GM12892 (cell line): ENCODE measurements around the gene ENOX1.

Experiments
- DNase-seq: peaks from one replicate; pipeline ENCODE4 v3.0.0; 2011; ENCODE audit not compliant: insufficient read length
- FAIRE-seq: peaks from 2 replicates; lab custom pipeline; 2011; peaks lifted over from hg19 to GRCh38; lab: Jason Lieb, UNC
- POLR2A ChIP-seq: IDR thresholded peaks from 2 replicates; pipeline ENCODE4 v1.6.1; 2011; ENCODE audit warnings: low read depth, low read length, control low read depth
- POLR2AphosphoS5 ChIP-seq: IDR thresholded peaks from 2 replicates; pipeline ENCODE4 v1.6.1; 2011; ENCODE audit warnings: low read depth, low read length, control low read depth
- TAF1 ChIP-seq: IDR thresholded peaks from 2 replicates; pipeline ENCODE4 v1.6.1; 2011; ENCODE audit warnings: low read depth, mild to moderate bottlenecking, control low read depth, low read length, borderline replicate concordance

The ENOX1 gene

DNA sequence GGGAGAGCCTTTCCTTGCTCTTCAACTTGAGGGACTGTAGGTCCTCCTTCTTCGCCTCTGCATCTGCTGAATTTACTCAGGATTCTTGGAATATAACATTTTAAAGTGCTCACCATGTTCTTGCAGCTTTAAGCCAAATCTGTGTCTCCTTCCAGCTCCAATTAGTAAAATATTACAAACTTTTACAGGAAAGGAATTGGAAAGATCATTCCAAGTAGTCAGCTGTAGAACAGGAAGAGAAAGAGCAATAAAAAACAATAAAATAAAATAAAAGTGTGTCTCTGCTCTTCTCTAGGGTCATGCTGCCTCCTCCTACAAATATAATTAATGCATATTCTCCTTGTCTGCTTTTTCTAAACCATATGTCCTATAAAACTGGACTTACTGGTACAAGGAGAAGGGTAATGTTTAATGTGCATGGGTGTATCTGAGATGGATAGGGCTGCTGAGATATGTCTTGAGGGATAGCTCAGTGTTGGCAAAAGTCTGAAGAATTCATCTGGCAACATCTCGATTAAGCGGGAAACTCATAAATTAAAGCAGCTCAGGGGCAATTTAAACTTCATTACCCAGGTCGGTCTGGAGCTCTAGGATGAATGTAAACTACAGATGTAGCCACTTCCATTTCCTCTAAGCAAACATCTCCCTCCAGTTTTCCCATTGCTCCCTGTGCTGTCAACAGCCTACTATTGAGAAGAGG is 25.0 kb downstream of the ENOX1 start:
- DNase-seq: no peak
- TF ChIP-seq POLR2AphosphoS5: no peak
- TF ChIP-seq TAF1: no peak
- no peak for TF ChIP-seq POLR2A
- no peak for FAIRE-seq

DNA sequence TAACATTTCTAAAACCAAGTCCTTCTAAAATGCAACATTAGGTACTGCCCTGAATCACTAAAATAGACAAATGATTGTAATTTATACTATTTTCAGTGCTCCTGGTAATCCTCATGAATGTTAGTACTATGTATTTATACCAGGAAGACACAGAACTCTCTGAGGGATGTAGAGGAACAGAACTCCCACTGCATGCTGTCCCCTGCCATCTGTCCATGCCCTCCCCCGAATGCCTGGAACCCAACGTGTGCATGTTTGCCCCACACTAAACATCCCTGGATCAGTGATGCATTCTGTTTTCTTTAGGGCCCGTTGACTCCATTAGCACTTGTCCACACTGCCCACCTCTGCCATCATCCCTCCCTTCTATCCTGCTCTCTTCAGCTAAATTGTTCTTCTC is 26.5 kb downstream of the ENOX1 start:
- FAIRE-seq (no peak), DNase-seq (no peak)
- TF ChIP-seq POLR2A (no peak), POLR2AphosphoS5 (no peak), TAF1 (no peak)

DNA sequence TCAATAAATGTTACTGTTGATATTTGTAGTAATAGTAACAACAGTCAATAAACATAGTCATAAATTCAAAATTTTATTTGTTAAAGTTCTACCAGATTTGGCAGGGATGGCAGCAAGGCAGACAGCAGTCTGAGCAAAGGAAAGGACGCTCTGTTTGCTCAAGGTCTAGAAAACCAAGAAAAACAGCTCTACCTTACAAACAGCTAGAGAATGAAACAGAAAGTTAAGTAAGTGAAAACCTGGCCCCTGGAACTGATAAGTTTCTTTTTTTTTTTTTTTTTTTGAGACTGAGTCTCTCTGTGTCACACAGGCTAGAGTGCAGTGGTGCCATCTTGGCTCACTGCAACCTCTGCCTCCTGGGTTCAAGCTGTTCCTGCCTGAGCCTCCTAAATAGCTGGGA is 27.9 kb downstream of the ENOX1 start:
- DNase-seq: no peak
- no peak for FAIRE-seq
- TF ChIP-seq POLR2A (no peak), TAF1 (no peak), POLR2AphosphoS5 (no peak)

DNA sequence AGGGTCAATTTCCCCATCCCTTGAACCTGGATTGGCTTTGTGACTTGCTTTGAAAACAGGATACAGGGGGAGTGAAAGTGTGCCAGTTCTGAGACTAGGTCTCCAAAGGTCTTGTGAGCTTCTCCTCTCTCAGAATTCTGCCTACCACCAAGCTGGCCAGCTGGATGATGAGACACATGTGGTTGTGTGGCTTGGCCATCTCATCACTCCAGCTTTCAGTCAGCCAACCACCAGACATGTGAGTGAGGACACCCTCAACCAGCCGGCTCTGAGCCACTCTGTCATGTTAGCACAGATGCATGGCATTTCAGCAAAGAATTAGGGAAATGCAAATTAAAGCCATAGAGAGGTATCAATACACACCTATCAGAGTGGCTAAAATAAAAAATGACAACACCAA is 29.5 kb downstream of the ENOX1 start:
- no peak for FAIRE-seq
- DNase-seq: no peak

DNA sequence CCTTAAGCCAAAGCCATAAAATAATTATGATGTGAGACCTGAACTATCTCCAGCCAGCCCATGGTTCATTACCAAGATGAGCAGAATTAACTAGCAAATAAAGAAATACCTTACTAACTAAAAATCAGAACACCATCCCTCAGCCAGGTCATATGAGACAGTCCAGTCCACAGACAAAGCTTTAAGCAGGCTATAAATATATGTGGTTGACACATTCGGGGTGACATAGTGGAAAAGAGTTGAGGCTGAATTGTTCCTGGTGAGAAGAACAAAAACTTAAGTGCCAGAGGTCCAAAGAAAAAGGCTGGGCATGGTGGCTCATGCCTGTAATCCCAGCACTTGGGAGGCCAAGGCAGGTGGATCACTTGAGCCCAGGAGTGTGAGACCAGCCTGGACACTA is 30.9 kb downstream of the ENOX1 start:
- no peak for DNase-seq
- no peak for TF ChIP-seq POLR2AphosphoS5
- TF ChIP-seq TAF1: no peak
- TF ChIP-seq POLR2A: no peak
- FAIRE-seq: no peak

More for the DNA sequence above, 29.5 kb downstream of the ENOX1 start:
- TF ChIP-seq TAF1 (no peak), POLR2A (no peak), POLR2AphosphoS5 (no peak)

DNA sequence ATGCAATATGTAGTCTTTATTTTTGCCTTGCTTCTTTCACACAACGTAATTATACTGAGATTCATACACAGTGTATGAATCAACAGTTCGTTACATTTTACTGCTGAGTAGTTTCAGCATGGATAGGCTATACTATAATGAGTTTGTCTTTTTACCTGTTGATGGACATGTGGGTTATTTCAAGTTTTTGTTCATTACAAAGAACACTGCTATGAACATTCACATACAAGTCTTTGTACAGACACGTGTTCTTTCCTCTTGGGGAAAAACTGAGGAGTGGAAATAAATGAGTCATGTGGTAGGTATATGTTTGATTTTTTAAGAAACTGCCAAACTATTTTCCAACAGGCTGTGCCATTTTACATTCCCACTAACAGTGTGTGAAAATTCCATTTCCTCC is 35.1 kb downstream of the ENOX1 start:
- no peak for FAIRE-seq
- DNase-seq: no peak
- no peak for TF ChIP-seq TAF1
- no peak for TF ChIP-seq POLR2AphosphoS5
- TF ChIP-seq POLR2A: no peak

DNA sequence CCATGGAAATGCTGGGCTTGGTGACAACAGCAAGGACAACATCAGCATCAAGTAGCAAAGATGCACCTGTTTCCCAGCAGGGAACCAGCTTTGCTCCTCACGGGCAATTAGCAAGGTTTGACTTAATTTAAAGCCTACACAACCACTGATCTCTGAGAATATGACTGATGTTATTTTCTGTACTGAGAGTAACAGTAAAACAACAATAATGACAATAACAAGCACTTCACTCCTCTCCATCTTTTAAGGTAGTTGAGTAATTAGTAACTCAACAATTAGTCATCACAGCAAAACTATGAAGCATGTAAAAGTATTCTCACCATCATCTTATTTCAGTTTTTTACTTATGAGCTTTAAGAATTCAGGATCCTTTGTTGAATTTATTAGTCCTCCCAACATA is 37.3 kb downstream of the ENOX1 start:
- DNase-seq: no peak
- FAIRE-seq: no peak
- TF ChIP-seq POLR2AphosphoS5 (no peak), TAF1 (no peak), POLR2A (no peak)

DNA sequence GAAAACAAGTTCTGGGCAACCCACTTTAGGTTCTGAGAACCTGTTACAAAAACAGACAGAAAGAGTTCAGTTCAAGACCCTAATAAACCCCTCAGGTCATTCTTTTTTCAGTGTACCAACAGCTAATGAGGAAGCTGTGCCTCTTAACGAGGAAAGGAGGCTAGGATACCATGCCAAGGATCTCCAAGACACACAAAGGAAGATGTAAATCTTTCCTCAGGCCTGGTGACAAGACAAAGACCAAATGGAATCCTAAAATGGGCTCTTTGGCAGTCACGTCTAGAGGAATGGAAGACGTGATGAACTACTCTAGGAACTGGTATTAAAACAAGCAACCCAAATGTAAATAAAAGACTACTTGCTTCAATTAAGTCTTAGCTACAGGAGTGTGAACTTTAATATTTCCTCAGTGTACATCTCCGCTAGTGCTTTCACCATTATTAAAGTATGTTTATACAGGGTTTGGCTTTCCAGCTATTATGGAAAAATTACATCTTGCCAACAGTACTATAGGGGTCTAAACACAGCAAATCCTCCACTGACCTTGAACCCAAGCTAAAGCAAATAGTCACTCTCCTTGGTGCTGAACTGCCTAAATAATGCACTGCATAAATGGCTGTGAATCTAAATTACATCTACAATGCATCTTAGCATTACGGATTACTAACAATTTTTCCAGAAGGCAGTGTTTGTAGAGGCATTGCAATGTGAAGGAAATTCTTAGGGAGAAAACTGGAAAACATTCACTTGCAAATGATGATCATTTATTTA is 42.3 kb downstream of the ENOX1 start:
- FAIRE-seq (no peak), DNase-seq (no peak)
- no peak for TF ChIP-seq POLR2AphosphoS5
- no peak for TF ChIP-seq TAF1
- no peak for TF ChIP-seq POLR2A

DNA sequence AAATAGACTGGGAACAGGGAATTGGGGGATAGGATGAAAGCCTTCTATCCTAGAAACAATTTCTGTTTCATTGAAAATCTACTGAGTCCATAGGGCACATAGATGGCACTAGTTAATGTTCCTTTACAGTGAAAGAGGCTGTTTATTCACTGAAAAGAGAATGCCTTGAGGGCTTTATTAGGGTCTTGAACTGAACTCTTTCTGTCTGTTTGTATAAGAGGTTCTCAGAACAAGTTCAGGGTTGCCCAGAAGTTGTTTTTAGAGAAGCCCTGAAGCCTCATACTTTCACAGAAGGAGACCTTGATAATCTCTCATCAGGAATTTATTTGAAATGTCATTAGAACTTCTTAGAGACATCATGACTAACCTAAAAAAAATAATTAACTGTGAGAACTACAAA is 43.9 kb downstream of the ENOX1 start:
- TF ChIP-seq POLR2A (no peak), POLR2AphosphoS5 (no peak), TAF1 (no peak)
- no peak for DNase-seq
- FAIRE-seq: no peak

DNA sequence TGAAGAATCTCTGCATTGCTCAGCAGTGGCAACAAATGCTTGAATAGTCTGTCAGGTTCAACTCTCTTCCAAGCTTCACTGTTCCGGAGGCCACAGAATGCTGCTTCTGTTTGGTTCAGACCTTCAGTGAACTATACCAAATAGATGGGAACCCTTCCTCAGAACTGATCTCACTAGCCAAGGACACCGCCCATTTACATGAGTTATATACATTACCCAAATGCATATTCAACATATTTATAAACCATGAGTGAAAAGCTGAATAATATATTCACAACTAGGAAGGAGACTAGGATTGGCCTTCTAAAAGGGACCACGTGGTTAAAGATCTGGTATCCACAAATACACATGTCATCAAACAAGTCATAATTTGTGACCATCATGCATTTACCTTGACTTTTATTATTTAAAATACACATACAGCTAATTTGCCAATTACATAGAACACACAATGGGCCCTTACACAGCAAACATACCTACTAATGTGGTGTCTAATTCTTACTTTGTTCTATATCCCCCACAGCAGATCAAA is 49.3 kb downstream of the ENOX1 start:
- TF ChIP-seq POLR2A (no peak), TAF1 (no peak), POLR2AphosphoS5 (no peak)
- DNase-seq (no peak), FAIRE-seq (no peak)

DNA sequence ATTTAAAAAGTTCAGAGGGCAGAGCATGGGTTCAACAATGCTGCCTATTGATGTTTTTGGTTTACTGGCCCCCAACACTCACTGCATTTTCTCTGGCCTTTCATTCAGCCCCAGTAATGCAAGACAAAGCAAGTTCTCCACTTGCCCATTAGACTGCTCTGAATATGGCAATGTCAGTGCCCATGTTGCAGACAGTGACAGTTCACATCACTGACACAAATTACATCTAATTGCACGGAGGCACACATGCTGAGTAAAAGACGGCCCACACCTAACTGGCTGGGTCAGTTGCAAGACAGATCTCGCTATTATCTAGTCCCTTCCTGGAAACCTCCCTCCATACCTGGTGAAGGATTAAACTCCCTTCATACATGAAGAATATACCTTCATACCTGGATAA is 54.0 kb downstream of the ENOX1 start:
- TF ChIP-seq TAF1 (no peak), POLR2AphosphoS5 (no peak), POLR2A (no peak)
- FAIRE-seq (no peak), DNase-seq (no peak)

DNA sequence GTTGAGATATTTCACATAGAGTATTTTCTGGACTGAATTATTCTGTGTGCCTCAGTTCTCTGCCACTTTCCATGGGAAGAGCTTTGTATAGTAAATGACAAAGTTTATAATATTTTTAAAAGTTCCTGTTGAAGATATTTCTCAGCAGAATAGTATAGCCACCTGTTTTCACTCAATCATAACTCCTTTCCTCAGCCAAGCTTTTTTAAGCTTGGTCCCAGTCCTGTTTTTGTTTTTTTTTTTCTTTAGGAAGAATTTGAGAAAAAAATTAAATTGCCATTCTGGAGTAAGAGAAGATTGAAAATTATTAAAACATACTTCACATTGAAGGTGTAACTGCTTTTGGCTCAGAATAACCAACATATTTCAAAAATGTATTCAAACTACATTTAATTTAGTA is 55.5 kb downstream of the ENOX1 start:
- FAIRE-seq (no peak), DNase-seq (no peak)
- no peak for TF ChIP-seq TAF1
- TF ChIP-seq POLR2AphosphoS5: no peak
- no peak for TF ChIP-seq POLR2A

DNA sequence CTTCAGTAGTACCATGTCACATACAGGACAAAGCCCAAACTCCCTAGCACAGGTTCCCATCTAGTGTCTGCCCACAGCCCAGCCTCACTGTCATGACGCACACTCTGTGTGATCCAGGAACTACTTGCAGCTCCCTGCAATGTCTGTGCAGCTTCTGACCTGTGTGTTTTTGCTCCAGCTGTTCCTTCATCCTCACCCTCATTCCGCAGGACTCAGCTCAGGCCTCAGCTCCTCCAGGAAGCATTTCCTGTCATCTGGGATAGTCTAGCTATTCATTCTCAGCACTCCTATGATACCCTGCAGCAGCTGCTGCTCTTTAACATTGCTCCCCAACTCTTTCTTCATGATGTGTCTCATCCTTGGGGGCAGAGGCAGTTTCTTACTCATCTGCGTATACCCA is 56.1 kb downstream of the ENOX1 start:
- FAIRE-seq (no peak), DNase-seq (no peak)
- TF ChIP-seq POLR2AphosphoS5: no peak
- no peak for TF ChIP-seq TAF1
- no peak for TF ChIP-seq POLR2A
